ENCODE results near the gene PDE8A.

DNA sequence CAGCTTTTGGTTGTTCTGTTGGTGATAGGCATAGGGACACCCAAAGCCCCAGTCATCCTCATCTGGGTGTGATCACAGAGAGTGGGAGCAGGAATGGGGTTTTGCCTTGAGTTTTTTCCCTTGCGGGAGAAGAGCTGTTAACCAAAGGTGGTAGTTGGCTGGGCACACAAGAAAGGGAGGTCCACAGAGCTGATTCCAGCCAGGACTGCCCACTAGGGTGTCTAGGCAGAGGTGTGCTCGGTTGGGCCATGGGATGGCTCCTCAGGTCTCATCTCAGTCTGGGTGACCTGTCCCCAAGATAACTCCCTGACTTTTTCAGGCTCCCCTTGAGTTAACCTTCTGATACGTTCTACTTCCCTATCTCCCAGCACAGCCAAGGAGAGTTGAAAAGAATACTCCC, 134.8 kb downstream of the PDE8A start:
- TF ChIP-seq ATF1 (CRISPR knock-in tag; IDR thresholded peaks at IDR 0.05), result no peak
- no peak for TF ChIP-seq PITX1 (CRISPR knock-in tag; IDR thresholded peaks at IDR 0.05)
- TF ChIP-seq, protein P1, sequence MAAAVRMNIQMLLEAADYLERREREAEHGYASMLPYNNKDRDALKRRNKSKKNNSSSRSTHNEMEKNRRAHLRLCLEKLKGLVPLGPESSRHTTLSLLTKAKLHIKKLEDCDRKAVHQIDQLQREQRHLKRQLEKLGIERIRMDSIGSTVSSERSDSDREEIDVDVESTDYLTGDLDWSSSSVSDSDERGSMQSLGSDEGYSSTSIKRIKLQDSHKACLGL (CRISPR knock-in tag; IDR thresholded peaks at IDR 0.05), result no peak
- TF ChIP-seq NR2F6 (IDR thresholded peaks at IDR 0.05), result no peak
- TF ChIP-seq NR2F6 (CRISPR knock-in tag; IDR thresholded peaks at IDR 0.05), result no peak
- no peak for TF ChIP-seq ZKSCAN8 (CRISPR knock-in tag; IDR thresholded peaks at IDR 0.05; ENCODE audit: borderline replicate concordance)
- TF ChIP-seq MBD4 (IDR thresholded peaks at IDR 0.05; ENCODE audit: borderline replicate concordance, low read length), result no peak
- no peak for TF ChIP-seq KAT7 (CRISPR knock-in tag; IDR thresholded peaks at IDR 0.05; ENCODE audit: borderline replicate concordance)
